Effector memory CD4-positive, alpha-beta T cell (primary cell): Measurements from ENCODE around the gene PNLDC1.

ENCODE experiments used
- DNase-seq, 3 donors: peaks; one replicate each; pipeline ENCODE4 v3.0.0-alpha.2; 2020
- H3K27ac ChIP-seq: 2 replicates; pipeline ENCODE4 v1.7.0; 2013; ENCODE audit warnings: mild to moderate bottlenecking, low read length, moderate library complexity; ENCODE audit not compliant: insufficient read depth, poor library complexity, severe bottlenecking
- H3K27me3 ChIP-seq: replicated peaks from 2 replicates; pipeline ENCODE4 v1.7.0; 2013; ENCODE audit warnings: mild to moderate bottlenecking, low read length; ENCODE audit not compliant: insufficient read depth, control insufficient read depth, poor library complexity, severe bottlenecking
- H3K36me3 ChIP-seq: 2 replicates; pipeline ENCODE4 v1.7.0; 2013; ENCODE audit warnings: mild to moderate bottlenecking, low read length, moderate library complexity; ENCODE audit not compliant: control insufficient read depth, insufficient read depth
- H3K4me1 ChIP-seq: 2 replicates; pipeline ENCODE4 v1.7.0; 2013; ENCODE audit warnings: low read length, mild to moderate bottlenecking; ENCODE audit not compliant: control insufficient read depth, insufficient read depth, poor library complexity, severe bottlenecking
- H3K4me3 ChIP-seq: 2 replicates; pipeline ENCODE4 v1.7.0; 2013; ENCODE audit warnings: low read length, low read depth, mild to moderate bottlenecking; ENCODE audit not compliant: insufficient read depth, poor library complexity, severe bottlenecking
- H3K9me3 ChIP-seq: 2 replicates; pipeline ENCODE4 v1.7.0; 2013; ENCODE audit warnings: mild to moderate bottlenecking, low read length, moderate library complexity; ENCODE audit not compliant: control insufficient read depth

The PNLDC1 gene

DNA sequence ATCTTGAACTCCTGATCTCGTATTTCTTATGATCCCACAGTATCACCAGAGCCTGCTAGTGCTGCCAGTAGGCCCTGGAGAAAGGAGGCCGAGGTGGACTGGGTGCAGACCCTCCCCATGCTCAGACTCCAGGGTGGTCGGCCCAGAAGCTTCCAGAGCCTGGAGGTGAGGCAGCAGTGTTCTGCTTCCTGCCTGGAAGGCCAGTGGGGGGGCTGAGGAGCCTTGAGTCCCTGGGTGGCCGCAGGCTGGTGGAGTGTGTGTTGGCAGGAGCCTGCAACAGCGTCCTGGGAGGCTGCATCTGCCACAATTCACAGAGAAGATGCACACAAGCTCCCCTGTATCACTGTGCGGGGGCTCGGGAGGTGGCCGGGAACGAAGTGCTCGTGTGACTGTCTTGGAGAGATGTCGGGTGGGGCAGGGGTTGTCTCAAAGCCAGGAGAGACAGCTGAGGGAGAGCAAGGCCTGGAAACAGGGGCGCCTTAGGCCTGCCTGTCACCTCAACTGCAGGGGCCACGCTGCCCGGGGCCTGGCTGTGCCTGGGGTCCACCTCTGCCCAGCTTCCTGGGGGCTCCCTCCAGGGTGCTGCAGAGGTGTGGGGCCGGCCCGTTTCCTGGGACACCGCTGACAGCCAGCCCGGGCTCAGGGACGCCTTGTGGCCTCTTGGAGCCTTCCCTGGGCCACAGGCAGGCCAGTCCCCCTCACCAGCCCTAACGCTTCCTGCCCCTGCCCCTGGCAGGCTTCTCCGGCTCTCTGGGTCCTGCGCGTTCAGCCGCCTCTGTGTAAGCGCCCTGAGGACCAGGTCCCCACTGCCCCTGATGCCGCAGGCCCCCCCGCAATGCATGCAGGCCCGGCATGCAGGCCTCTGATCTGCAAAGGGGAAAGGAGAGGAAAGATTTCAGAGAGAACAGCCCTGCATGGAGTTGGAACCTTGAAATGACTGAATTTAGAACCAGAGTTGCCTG lies 66.5 kb downstream of the PNLDC1 start:
- Histone ChIP-seq H3K27me3 (no peaks in the 10 kb centered on the region), H3K4me1 (no peaks in the 10 kb centered on the region), H3K4me3 (no peak overlapping the region), H3K36me3 (no peaks in the 10 kb centered on the region), H3K9me3 (no peaks in the 10 kb centered on the region), H3K27ac (no peak overlapping the region)
- DNase-seq, result no peak
